ENCODE measurements around the gene PEF1.

PEF1 gene

GRCh38 chr1:31607360-31607759, 37.3 kb downstream of the PEF1 start:
- CTCF ChIA-PET = interaction anchor here (0.5 kb wide), 1 partner anchor 237 kb away, joined by 4 read pairs; no protein-coding TSS in a partner anchor
- no peak overlapping the region for H3K27ac ChIP-seq
- POLR2A ChIA-PET (ENCODE audit: low non-redundant PET) = no interaction called here
- TF ChIP-seq, protein P1, sequence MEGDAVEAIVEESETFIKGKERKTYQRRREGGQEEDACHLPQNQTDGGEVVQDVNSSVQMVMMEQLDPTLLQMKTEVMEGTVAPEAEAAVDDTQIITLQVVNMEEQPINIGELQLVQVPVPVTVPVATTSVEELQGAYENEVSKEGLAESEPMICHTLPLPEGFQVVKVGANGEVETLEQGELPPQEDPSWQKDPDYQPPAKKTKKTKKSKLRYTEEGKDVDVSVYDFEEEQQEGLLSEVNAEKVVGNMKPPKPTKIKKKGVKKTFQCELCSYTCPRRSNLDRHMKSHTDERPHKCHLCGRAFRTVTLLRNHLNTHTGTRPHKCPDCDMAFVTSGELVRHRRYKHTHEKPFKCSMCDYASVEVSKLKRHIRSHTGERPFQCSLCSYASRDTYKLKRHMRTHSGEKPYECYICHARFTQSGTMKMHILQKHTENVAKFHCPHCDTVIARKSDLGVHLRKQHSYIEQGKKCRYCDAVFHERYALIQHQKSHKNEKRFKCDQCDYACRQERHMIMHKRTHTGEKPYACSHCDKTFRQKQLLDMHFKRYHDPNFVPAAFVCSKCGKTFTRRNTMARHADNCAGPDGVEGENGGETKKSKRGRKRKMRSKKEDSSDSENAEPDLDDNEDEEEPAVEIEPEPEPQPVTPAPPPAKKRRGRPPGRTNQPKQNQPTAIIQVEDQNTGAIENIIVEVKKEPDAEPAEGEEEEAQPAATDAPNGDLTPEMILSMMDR (conservative IDR thresholded peaks at IDR 0.05; ENCODE audit: low read depth) = no peak
- DNase-seq (ENCODE audit: low spot score) = no peak

- ChIA-PET POLR2A (ENCODE audit: low non-redundant PET) (interaction anchor here (0.6 kb wide), 1 partner anchor 28 kb away, joined by 5 read pairs; no protein-coding TSS in a partner anchor), CTCF (no interaction called here)
- TF ChIP-seq, protein P1 (conservative IDR thresholded peaks at IDR 0.05; ENCODE audit: low read depth) = no peak
- no peak for DNase-seq (ENCODE audit: low spot score)
- no peak overlapping the region for H3K27ac ChIP-seq
Measured at GRCh38 chr1:31605908-31606427, 38.7 kb downstream of the PEF1 start.

- TF ChIP-seq, protein P1 (conservative IDR thresholded peaks at IDR 0.05; ENCODE audit: low read depth) = no peak
- no peak overlapping the region for H3K27ac ChIP-seq
- ChIA-PET POLR2A (ENCODE audit: low non-redundant PET) (no interaction called here), CTCF (interaction anchor here (0.8 to 1.2 kb wide), 2 partner anchors 16 to 417 kb away, joined by 3 read pairs; no protein-coding TSS in a partner anchor)
- DNase-seq (ENCODE audit: low spot score) = no peak
Measured at GRCh38 chr1:31602081-31602480, 42.6 kb downstream of the PEF1 start.

GRCh38 chr1:31600641-31601040, 44.0 kb downstream of the PEF1 start:
- CTCF ChIA-PET = interaction anchor here (0.5 kb wide), 1 partner anchor 38 kb away, joined by 3 read pairs; no protein-coding TSS in a partner anchor
- no peak overlapping the region for H3K27ac ChIP-seq
- TF ChIP-seq, protein P1 (conservative IDR thresholded peaks at IDR 0.05; ENCODE audit: low read depth) = no peak
- POLR2A ChIA-PET (ENCODE audit: low non-redundant PET) = no interaction called here
- DNase-seq (ENCODE audit: low spot score) = no peak

DNA sequence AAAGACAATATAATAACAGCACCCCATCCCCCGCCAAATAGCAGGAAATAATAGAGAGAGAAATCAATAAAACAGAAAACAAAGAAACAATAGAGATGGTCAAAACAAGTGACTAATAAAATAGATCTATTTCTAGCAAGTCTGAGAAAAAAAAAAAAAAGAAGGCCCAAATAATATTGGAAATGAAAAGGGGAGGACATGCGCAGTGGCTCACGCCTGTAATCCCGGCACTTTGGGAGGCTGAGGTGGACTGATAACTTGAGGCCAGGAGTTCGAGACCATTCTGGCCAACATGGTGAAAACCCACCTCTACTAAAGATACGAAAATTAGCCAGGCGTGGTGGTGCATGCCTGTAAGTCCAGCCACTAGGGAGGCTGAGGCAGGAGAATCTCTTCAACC, 45.7 kb downstream of the PEF1 start:
- ChIA-PET CTCF (no interaction called here), POLR2A (ENCODE audit: low non-redundant PET) (no interaction called here)
- H3K27ac ChIP-seq = no peak overlapping the region
- DNase-seq (ENCODE audit: low spot score) = no peak
- TF ChIP-seq, protein P1 (conservative IDR thresholded peaks at IDR 0.05; ENCODE audit: low read depth) = no peak

GRCh38 chr1:31596737-31597097, 48.0 kb downstream of the PEF1 start:
- CTCF ChIA-PET = interaction anchor here (0.7 to 1.1 kb wide), 2 partner anchors 18 to 202 kb away, joined by 3 to 5 read pairs; no protein-coding TSS in a partner anchor
- H3K27ac ChIP-seq = no peak overlapping the region
- TF ChIP-seq, protein P1 (conservative IDR thresholded peaks at IDR 0.05; ENCODE audit: low read depth) = no peak
- POLR2A ChIA-PET (ENCODE audit: low non-redundant PET) = no interaction called here
- DNase-seq (ENCODE audit: low spot score) = no peak

Data from RWPE1 (cell line).